Measurements from ENCODE around the gene CALML4. TPM values are rescaled to one million over a fixed set of nuclear protein-coding genes. Genes with fewer than 3 reads are reported as not detected.

CALML4 gene
- total RNA-seq, 1 donor from 2014 or later = 22.7 TPM

DNA sequence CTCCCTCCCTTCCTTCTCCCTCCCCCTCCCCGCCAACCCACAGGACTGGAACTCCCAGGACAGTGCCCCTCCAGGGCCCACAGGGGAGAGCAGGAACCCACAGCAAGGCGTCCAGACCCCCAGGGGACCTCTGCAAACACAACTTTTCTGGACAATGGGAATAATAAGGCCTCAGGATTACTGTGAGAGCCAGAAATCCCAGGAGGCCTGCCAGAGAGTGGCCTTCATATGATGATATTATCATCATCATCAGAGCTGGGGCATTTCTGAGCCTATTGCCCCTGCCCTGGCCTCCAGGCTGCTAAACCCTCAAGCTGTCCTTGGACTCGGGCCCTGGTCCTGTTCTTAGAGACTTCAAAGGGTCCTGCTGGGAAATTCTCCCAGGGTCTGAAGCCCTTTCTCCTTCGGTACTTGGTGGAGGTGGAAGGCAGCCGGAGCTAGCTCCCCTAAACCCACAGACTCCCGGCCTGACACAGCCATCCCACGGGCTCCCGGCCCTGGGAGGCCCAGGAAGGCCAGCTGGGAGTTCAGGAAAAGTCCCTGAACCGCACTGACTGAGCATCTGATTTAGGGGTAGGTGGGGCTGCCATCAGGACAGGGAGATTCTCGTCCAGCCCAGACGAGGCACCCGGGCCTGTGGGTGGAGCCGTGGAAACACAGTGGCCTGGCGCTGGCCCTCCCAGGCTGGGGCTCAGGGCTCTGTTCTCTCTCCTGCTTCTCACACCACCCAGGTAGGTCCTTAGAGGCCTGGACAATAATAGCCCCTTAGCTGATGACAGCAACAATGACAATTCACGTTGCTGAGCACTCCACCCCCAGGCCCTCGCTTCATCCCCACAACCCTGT, 4.9 kb downstream of the CALML4 start:
- TF ChIP-seq EZH2phosphoT487 (IDR thresholded peaks at IDR 0.05) (no peak), EZH2 (IDR thresholded peaks at IDR 0.05) (no peak)
- TF ChIP-seq, protein P1, sequence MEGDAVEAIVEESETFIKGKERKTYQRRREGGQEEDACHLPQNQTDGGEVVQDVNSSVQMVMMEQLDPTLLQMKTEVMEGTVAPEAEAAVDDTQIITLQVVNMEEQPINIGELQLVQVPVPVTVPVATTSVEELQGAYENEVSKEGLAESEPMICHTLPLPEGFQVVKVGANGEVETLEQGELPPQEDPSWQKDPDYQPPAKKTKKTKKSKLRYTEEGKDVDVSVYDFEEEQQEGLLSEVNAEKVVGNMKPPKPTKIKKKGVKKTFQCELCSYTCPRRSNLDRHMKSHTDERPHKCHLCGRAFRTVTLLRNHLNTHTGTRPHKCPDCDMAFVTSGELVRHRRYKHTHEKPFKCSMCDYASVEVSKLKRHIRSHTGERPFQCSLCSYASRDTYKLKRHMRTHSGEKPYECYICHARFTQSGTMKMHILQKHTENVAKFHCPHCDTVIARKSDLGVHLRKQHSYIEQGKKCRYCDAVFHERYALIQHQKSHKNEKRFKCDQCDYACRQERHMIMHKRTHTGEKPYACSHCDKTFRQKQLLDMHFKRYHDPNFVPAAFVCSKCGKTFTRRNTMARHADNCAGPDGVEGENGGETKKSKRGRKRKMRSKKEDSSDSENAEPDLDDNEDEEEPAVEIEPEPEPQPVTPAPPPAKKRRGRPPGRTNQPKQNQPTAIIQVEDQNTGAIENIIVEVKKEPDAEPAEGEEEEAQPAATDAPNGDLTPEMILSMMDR (IDR thresholded peaks at IDR 0.05) = no peak
- peak overlapping the region; percentile 19 for H3K4me2 ChIP-seq
- no peaks in the 10 kb centered on the region for H3K79me2 ChIP-seq (ENCODE audit: low read depth)
- no peaks in the 10 kb centered on the region for H3K36me3 ChIP-seq
- H3K4me3 ChIP-seq = no peak overlapping the region
- no peak overlapping the region for H3K4me3 Mint-ChIP-seq
- peaks cover 42% of the 10 kb centered on the region for H3K4me1 Mint-ChIP-seq
- H3K4me1 ChIP-seq = peaks cover 35% of the 10 kb centered on the region
- no peaks in the 10 kb centered on the region for H3K9me3 Mint-ChIP-seq
- peaks cover 74% of the 10 kb centered on the region for H4K20me1 ChIP-seq (ENCODE audit: low read depth)
- H3K27me3 Mint-ChIP-seq (ENCODE audit: insufficient read depth, low read depth) = peaks cover 15% of the 10 kb centered on the region
- no peak overlapping the region for H3K27ac ChIP-seq
- H3K27ac Mint-ChIP-seq = peak overlapping the region; percentile 66
- no peaks in the 10 kb centered on the region for H3K9me3 ChIP-seq (ENCODE audit: low read depth)
- H3F3A ChIP-seq (ENCODE audit: low read depth) = peaks cover 24% of the 10 kb centered on the region
- no peak overlapping the region for H3K9ac ChIP-seq
- H3K36me3 Mint-ChIP-seq = peaks cover 10% of the 10 kb centered on the region
- H2AFZ ChIP-seq (replicated peaks) = no peak overlapping the region
- H3K27me3 ChIP-seq = peaks cover 18% of the 10 kb centered on the region
- DNase-seq (ENCODE audit: low spot score) = no peak

DNA sequence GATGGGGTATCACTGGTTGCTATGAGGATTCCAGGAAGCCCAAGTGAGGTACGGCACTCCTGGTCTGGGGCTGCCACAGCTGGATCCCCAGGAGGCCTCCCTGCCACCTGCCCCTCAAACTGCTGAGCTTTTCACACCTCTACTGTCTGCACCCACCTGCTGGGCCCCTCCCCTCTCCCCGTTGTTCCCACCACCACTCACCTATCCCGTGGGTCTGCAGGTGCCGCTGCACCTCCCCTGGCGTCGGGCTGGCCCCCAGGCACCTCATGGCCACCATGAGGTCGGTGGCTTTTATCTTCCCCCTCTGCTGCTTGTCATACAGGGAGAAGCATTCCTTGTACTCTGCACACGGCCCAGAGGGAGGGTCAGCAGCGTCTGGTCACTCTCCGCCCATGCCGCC, 5.8 kb downstream of the CALML4 start:
- H3K27me3 ChIP-seq = peaks cover 13% of the 10 kb centered on the region
- H2AFZ ChIP-seq (replicated peaks) = no peak overlapping the region
- H3K27ac ChIP-seq = no peak overlapping the region
- H3K79me2 ChIP-seq (ENCODE audit: low read depth) = no peaks in the 10 kb centered on the region
- H3K4me2 ChIP-seq = no peak overlapping the region
- no peak overlapping the region for H3K4me3 ChIP-seq
- Mint-ChIP-seq H3K36me3 (peaks cover 10% of the 10 kb centered on the region), H3K27ac (peak overlapping the region; percentile 50), H3K9me3 (no peaks in the 10 kb centered on the region), H3K4me1 (peaks cover 37% of the 10 kb centered on the region), H3K27me3 (ENCODE audit: insufficient read depth, low read depth) (peaks cover 15% of the 10 kb centered on the region), H3K4me3 (no peak overlapping the region)
- H3F3A ChIP-seq (ENCODE audit: low read depth) = peaks cover 30% of the 10 kb centered on the region
- peaks cover 66% of the 10 kb centered on the region for H4K20me1 ChIP-seq (ENCODE audit: low read depth)
- TF ChIP-seq, protein P1 (IDR thresholded peaks at IDR 0.05) = no peak
- TF ChIP-seq EZH2 (IDR thresholded peaks at IDR 0.05) (no peak), EZH2phosphoT487 (IDR thresholded peaks at IDR 0.05) (no peak)
- H3K9me3 ChIP-seq (ENCODE audit: low read depth) = no peaks in the 10 kb centered on the region
- H3K9ac ChIP-seq = no peak overlapping the region
- H3K36me3 ChIP-seq = no peaks in the 10 kb centered on the region
- DNase-seq (ENCODE audit: low spot score) = no peak
- peaks cover 31% of the 10 kb centered on the region for H3K4me1 ChIP-seq

DNA sequence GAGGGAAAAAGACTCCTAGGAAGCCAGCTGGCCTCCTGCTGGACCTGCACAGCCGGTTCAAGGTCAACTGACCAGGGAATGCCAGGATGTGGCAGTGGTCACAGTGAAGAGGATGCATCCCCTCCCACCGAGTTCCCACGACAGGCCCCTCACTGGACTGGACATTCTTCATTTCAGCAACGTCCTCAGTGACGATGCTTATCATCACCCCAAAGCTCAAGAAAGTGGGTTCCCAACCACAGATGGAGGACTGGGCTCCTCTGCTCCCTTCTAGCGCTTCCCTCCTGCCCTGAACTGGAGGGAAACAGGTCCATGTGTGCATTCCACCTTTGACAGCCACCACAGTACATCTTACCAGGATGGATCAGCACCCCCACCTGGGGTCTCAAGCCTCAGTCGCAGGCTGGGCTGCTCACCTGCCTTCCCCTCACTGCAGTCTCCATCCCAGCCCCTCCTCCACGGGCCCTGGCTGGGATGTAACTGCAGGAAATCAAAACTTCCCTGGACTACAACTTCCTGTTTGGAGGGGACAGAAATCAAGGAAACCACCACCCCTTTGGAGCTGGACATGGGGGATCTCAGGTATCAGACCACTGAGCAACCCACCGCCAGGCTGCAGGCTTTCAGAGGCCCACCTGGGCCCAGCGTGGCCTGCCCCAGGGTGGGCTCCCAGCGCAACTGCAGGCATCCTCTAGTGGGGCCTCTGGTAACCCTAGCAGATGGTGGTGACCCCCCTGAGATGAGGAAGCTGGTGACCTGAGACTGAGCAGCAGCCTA, 7.3 kb downstream of the CALML4 start:
- Mint-ChIP-seq H3K36me3 (peaks cover 18% of the 10 kb centered on the region), H3K9me3 (no peaks in the 10 kb centered on the region), H3K27me3 (ENCODE audit: insufficient read depth, low read depth) (peaks cover 11% of the 10 kb centered on the region), H3K27ac (no peak overlapping the region), H3K4me1 (peaks cover 37% of the 10 kb centered on the region), H3K4me3 (no peak overlapping the region)
- no peak for DNase-seq (ENCODE audit: low spot score)
- Histone ChIP-seq H4K20me1 (ENCODE audit: low read depth) (peaks cover 51% of the 10 kb centered on the region), H3K27me3 (no peaks in the 10 kb centered on the region), H3F3A (ENCODE audit: low read depth) (peaks cover 26% of the 10 kb centered on the region), H3K27ac (no peak overlapping the region), H3K9ac (no peak overlapping the region), H3K4me3 (no peak overlapping the region), H2AFZ (replicated peaks) (no peak overlapping the region), H3K4me1 (peaks cover 31% of the 10 kb centered on the region), H3K4me2 (no peak overlapping the region), H3K79me2 (ENCODE audit: low read depth) (no peaks in the 10 kb centered on the region), H3K36me3 (no peaks in the 10 kb centered on the region), H3K9me3 (ENCODE audit: low read depth) (no peaks in the 10 kb centered on the region)
- TF ChIP-seq, protein P1 (IDR thresholded peaks at IDR 0.05) = no peak
- no peak for TF ChIP-seq EZH2 (IDR thresholded peaks at IDR 0.05)
- TF ChIP-seq EZH2phosphoT487 (IDR thresholded peaks at IDR 0.05) = no peak

Measured in neural progenitor cell (in vitro differentiated cells).